HG02678 (cell line): Measurements from ENCODE around the gene CCDC188.
"Not testable (repeated sequence)": the region's sequence is repeated elsewhere in the genome, so short reads cannot be mapped to it uniquely, and the experiment has no call there.

ENCODE experiments used
- ATAC-seq: cut with Tn5 transposase; IDR thresholded peaks from one replicate; pipeline ENCODE4 v1.9.1; 2021; ENCODE audit warnings: mild to moderate bottlenecking, moderate library complexity; ENCODE audit not compliant: unreplicated experiment

Gene CCDC188

DNA sequence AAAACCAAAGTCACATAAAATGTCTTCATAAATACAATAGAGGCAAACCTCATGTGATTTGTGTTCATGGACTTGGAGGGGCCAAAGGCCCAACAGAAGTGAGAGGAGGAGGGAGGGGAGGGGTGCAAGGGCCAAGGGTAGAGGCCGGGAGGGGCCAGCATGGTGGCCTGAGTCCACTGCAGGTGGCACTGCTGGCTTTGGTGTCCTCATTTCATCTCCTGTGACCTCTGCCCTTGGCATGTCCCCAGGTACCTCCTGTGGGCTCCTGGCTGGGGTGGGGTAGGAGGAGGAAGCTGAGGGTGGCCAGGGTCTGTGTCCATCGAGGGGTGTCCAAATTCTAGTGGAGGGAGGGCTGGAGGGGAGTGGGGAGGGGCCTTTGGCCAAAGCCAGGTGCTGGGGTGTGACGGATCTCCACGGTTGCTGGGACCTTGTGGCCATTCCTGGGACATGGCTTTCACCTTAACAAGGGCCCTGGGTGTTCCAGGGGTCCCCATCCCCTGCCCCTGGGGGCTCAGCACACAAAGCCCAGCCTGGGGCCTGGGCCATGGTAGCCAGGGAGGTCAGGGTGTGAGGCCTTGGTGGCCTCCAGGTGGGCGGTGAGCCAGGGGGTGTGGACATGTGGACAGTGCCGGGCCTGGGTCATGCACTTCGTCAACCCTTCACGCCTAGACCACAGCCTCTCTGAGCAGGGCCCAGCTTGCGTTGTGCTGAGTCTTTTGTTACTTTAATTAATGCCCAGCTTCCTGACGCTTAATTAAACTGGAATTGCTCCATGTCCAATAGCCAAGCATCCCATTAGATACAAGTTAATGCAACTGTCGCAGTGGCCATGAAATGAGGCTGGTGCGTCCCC, 20.7 kb upstream of the CCDC188 start:
- no peak for ATAC-seq

DNA sequence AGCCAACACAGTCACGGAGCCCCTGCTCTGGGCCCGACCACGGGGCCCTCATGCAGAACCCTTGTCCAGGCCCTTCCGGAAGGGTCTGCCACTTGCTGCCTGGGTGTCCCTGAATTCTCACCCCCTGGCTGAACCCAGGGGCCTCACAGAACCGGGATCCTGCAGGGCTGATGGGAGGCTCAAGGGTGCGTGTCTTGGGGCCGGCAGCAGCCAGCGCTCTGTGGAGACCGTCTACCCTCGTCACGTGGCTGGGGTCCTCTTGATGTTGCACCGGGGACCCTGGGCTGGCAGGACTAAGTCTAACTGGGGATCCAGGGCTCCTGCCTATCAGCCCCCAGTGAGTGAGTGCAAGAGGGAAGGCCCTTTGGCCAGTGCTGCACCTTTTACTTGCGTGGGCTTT, 19.3 kb upstream of the CCDC188 start:
- no peak for ATAC-seq

DNA sequence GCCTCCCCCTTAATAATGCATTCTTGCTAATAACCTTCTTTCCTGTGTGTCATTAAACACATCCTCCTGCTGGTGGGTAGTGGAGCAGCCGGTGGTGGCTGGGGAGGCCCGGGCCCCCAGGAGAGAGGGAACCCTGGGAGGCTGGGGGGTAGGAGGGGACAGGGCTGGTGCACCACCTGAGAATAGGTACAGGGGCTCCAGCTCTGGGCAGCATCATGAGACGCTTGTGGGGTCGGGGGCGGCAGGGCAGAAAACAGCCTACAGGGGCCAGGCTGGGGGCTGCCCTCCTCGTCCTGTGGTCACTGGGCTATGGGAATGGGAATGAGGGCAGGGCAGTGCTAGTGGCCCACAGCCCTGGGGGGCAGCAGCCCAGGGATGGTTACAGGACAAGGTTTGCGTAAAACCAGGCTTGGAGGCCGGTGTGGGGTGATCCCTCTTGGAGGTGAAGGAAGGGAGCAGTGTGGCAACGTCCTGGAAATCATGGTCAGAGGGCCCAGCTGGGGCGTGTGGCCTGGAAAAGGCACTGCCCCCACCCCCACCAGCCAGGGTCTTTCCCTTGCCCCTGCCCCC, 18.5 kb upstream of the CCDC188 start:
- ATAC-seq = no peak

DNA sequence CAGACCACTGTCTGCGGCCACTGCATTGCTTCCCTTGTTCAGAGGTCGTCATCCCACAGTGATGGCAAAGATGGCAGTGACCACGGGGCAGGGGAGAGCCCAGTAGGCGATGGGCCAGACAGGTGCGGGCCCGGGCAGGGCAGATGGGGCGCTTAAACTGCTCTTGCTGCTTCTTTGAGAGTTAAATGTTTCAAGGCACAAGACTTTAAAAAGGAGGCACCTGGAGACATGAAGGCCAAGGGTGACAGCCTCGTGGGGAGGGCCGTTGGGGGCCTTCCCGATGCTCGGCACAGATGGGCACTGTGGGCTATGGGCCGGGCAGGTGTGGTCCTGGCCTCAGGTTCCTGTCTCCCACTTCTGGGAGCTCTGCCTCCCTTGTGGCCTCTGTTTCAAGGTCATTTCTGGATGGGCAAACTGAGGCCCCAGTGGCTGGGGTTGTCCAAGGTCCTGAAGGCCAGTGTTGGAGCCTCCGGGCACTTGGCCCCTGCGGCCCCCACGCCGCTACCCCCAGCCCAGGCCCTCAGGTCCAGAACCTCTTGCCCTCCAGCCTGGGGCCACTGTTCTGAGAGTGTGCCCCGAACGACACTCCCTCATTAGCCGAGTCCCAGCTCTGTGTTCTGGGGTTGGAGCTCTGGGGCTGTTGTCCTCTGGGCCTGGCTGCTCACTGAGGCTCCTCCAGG, 16.9 kb upstream of the CCDC188 start:
- ATAC-seq = no peak

DNA sequence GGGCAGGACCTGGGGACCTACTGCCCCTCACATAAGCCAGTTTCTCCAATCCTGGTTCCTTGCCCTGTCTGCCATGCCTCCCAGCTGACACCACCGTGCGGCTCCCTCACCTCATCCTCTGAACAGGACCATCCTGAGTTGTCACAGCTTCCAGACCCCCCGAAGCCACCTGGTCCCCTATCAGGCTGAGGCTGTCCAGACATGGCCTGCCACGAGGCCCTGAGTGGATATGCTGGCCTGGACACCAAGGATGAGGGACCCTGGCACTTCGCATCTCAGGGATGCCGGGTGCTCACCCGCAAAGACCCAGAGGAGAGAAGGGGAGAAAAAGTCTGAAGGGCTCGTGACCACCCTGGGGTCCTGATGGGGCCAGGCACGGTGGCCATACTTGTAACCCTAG, 15.8 kb upstream of the CCDC188 start:
- ATAC-seq = no peak

DNA sequence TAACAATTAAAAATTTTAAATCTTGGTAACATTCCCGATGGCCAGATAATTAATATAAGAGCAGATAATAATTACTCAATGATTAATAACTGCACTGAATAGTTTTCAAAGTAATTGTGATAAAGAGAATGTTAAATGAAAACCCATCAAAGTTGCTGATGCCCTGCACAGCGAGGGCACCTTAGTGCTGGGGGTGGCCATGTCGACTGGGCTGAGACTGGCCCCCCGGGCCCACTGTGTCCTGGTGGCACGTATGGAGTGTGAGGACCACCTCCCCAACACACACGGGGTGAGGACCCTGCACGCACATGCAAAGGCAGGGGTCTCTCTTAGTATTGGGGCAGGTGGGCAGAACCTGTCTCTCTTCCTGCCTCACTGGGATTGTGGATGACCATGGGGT, 15.1 kb upstream of the CCDC188 start:
- ATAC-seq = no peak

DNA sequence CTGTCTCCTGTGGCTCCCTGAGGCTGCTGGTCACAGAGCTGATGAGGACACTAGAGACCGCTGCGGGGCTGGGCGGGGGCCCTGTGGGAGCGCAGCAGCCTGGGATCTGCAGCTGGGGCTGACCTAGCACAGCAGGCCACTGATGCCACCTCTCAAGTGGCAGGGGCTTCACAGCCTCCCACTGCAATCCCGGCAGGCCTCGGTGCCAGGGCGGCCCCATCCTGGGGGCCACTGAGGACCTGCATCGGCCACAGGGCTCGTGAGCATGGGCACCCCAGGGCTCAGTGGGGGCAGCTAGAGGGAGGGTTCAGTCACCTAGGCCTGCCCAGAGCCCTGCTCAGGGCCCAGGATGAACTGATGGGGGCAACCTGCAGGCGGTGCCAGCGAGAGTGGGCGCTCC, 14.6 kb upstream of the CCDC188 start:
- ATAC-seq = no peak

DNA sequence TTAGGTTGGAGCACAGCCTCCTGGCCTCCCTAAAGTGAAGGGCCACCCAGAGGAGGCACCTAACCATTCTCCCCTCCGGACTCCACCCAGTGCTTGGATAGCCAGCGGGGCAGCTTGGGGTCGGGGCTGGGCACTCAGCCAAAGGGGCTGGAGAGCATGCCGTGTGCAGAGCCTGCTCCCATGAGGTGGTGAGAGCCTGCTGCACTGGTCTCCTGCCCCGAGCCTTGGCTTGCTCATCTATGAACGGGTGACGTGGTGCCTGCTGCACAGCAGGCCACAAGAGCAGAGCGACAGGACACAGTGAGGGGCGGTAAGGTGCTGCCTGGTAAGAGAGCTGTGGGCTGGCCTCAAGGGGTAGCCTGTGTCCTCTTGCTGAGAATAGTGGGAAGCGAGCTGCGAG, 14.0 kb upstream of the CCDC188 start:
- ATAC-seq = no peak

DNA sequence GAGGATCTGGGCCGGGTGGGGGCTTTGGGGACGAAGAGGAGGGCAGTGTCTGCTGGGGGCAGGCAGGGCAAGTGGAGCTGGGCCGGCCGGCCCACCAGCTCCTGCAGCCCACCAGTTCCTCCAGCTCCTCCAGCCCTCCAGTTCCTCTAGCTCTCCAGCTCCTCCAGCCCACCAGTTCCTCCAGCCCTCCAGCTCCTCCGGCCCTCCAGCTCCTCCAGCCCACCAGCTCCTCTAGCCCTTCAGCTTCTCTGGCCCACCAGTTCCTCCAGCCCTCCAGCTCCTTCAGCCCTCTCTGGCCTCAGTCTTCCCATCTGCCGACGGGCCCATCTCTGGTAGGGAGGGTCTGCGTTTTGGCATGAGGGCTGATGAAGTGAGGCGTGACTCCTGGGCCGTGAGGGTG, 9.2 kb upstream of the CCDC188 start:
- no peak for ATAC-seq

DNA sequence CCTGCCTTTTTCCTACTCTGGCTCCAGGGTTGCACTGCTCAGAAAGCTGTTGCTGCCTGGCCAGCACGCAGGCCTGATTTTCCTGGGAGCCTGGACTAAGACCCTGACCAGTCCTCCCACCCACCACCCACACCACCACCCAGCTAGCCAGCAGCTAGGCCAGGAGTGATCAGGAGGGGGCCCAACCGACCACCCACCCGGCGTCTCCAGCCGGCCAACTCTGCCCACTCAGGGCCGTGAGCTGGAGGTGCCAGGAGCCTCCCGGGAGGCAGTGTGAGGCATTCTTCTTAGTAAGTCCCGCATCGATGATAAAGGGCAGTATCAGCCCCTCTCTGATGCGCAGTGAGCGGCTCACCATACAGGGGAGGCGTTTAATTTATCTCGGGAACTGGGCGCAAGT, 8.7 kb upstream of the CCDC188 start:
- ATAC-seq = not testable (repeated sequence)

DNA sequence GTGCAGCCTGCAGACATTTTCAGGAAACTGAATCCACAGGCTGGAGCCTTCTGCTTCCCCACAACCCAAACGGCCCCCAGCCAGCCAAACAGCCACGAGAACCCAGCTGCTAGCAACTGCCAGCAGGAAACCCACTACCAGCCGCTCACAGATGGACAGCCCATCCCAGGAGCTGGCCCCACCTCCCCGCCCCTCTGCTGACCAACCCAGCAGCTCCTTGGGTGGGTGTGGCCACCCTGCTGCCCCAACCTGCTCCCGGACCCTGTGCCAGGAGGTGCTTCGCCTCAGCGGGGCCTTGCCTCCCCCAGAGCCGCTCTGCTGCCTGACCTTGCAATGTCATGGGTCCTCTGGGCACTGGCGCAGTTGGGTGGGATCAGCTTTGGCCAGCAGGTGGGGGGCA, 8.2 kb upstream of the CCDC188 start:
- no peak for ATAC-seq

DNA sequence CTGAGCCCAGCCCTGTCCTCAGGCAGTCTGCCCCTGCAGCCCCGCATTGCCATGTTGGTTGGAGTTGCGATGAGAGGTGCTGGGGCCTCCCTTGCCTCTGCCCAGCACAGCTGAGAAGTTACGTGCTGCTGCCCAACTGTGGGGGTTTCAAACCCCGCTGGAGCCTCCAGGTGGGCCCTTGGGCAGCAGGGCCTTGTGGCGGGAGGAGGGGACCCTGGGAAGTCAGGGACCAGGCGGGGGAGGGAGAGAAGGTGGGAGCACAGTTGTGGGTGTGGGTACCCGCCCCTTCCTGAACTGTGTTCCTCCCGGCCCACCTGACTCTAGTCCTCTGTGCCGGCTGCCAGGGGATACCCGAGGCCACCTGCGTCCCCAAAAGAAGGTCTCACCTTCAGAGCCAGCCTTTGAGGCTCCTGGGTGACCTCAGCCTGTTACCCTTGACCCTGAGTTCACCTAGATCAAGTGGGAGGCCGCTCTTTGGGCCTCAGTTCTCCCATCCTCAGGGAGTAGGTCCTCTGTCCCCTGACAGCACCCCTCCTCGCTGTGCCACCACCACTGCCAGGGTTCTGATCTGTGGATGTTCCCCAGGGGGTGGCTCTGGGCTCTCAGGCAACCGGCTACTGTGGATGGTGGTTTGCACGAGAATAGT, 7.7 kb upstream of the CCDC188 start:
- no peak for ATAC-seq

DNA sequence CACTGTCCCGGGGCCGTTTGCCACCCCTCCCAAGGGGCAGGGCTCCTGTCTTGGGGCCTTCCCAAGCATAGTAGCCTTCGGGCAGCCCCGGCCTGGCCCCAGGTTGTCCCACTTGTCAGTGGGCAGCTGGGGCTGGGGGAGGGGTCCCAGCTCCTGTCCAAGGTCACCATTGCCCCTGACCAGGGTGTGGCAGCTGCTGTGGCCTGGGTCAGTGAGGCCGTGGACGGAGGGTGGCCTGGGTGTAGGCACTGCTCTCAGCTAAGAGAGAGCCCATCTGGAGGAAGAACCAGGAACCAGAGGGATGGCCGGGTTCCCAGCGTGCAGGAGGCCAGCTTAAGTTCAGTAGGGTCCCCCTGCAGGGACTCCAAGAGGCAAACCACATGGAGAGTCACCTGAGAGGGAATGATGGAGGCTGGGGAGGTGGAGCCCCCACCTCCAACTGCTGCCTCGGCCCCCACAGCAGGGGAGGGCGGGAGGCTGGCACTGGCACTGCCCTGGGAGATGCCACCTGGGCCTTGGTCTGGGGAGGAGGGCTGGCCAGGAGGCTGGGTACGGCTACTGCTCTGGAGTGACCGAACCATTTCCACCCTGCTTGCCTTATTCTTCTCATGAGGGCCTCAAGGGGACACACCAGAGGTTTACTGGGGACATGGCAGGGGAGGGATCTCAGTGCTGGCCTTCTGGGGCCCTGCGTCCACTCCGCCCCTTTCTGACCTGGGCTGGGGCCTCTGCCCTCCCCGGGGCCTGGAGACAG, 6.8 kb upstream of the CCDC188 start:
- no peak for ATAC-seq

DNA sequence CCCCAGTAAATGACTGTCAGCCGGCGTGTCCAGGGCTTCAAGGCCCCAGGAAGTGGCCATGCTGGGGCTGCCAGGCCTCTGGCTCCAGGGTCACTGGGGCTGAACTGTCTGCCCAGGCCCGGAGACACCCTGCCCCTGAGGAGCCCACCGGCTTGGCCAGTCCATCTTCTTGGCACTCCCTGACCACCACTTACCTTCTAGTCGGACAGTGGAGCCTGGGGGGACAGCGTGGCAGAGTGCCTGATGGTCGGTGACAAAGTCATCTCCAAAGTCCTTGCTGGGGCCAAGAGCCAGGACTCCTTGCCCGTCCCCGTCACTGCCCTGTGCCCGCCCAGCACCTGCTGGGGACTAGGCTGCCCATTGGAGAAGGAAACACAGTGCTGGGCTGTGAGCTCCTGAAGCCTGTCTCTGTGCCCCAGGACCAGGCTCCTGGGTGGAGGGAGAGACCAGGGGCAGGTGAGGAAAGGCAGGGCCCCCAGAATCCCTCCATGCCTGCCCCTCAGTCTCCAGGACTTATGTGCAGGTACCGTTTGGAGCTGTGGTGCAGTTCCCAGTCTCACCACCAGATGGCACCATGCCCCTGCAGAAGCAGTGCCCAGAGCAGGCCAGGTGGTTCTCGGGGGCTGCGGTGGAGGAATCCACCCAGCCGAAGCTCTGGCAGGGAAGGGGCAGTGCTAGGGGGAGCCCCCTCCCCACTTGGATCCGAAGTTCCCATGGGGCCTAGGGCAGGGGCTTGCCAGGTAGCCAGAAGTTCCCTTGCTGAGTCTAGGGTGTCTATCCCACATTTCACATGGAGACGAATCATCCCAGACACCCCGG, 6.0 kb upstream of the CCDC188 start:
- peak; percentile 51 for ATAC-seq

DNA sequence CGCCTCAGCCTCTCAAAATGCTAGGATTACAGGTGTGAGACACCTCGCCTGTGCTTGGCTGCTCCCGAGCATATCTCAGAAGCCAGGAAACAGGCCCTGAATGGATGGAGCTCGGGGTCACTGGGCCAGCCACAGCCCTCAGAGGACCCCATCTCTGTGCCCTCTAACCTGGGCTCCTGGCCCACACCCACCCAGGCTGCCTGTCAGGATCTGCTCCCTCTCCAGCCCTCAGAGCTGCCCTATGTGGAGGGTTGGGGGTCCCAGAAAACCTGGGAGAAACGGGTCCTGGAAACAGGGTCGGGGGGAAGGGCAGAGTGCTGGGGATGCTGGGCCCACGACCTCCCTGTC, 5.2 kb upstream of the CCDC188 start:
- no peak for ATAC-seq

DNA sequence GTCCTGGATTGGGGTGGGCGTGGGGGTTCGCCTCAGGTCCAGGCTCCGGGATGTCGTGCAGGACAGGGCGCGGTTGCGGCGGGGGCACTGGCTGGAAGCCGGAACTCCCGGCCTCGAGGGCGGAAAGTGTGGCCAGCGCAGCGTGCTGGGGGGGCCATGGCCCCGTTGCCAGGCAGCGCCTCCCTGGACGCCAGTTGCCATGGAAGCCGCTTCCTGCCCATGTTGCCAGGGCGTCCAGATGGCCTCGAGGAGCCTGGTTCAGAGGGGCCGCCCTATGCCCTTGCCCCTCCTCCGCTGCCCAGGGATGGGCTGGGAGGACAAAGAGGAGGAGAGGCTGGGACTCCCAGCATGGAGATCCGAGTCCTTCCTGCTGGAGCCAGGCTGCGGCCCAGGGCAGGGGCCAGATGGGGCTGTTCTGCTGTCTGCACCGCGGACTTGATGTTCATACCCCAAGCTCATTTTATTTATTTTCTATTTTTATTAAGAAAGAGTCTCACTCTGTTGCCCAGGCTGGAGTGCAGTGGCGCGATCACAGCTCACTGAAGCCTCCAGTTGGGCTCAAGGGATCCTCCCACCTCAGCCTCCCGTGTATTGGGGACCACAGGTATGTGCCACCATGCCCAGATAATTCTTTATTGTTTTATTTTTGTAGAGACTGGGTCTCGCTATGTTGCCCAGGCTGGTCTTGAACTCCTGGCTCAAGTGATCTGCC, 4.6 kb upstream of the CCDC188 start:
- no peak for ATAC-seq

DNA sequence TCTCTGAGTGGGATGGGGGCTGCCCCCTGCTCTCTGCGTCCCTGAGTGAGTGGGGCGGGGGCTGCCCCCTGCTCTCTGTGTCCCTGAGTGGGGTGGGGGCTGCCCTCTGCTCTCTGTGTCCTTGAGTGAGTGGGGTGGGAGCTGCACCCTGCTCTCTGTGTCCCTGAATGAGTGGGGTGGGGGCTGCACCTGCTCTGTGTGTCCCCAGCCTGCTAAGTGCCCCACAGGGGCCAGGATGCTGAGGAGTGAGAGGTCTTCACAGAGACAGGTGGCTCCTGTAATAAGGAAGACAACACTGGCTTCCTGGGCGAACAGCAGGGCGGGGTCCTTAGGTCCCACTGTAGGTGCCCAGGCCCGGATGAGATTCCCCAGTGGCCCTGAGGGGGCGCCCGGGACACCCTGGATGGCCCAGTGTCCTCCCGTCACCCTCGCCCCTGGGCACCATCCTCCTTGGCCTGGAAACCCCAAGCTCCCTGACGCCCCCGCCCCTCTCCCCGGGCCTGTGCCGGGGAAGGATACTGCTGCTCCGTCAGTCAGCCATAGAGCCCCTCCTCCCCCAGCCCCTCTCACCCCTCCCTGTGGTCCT, 3.8 kb upstream of the CCDC188 start:
- no peak for ATAC-seq

DNA sequence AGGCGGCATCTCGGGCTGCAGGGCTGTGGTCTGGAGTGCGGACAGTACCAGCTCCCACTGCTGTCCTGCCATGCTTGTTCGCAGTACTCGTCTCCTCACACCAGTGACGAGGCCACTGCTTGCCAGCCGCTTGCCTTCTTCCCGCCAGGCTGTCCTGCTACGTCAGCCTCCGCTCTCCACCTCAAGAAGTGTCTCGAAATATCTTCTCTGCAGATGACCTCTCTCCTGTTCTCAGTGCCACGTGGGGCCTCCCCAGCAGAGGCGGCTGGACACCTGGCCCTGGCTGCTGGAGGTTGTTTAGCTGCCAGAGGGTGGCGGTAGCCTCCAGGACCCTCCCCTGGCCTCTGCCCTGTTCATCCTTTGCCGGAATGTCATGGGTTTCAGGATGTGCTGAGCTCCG, 3.1 kb upstream of the CCDC188 start:
- no peak for ATAC-seq

DNA sequence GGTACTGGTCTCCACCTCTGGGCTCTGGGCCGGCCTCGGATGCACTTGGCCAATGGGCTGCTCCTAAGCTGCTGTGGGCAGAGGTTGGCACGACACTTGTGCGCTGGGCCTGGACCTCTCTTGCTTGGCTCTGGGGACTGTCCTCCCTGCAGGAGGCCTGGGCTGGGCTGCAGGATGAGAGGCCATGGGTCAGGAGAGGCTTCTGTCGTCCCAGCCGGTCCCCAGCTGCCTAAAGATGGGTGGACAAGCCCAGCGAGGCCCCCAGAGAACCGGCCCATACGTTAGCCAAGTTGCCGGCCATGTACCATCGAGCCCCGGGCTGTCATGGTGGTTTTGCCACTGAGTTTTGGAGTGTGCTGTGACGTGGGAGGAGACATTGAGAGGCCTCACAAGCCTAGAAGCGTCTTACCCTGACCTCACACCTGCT, 1.6 kb upstream of the CCDC188 start:
- ATAC-seq = no peak
